Posterior cingulate gyrus (tissue), 11 donors: ENCODE results near the gene B4GALT4.
"Not testable (repeated sequence)": the region's sequence is repeated elsewhere in the genome, so short reads cannot be mapped to it uniquely, and the experiment has no call there.

Experiments used
- DNase-seq, 10 donors: peaks; one replicate each; pipeline versions ENCODE4 v3.0.0 to v3.0.0-alpha.2; 2020 to 2021; ENCODE audit warnings: mixed read lengths in 3 of 10
- intact Hi-C: fragments of 100-400 bp; cut with DNase I; formaldehyde crosslinking; loops from one replicate; pipeline ENCODE4 v1.15.1; 2023

The B4GALT4 gene

GRCh38 chr3:119206611-119207511, 33.8 kb downstream of the B4GALT4 start:
- intact Hi-C loops: no loop called here
- no peak for DNase-seq

GRCh38 chr3:119205685-119206084, 35.0 kb downstream of the B4GALT4 start:
- intact Hi-C loops: no loop called here
- no peak for DNase-seq

DNA sequence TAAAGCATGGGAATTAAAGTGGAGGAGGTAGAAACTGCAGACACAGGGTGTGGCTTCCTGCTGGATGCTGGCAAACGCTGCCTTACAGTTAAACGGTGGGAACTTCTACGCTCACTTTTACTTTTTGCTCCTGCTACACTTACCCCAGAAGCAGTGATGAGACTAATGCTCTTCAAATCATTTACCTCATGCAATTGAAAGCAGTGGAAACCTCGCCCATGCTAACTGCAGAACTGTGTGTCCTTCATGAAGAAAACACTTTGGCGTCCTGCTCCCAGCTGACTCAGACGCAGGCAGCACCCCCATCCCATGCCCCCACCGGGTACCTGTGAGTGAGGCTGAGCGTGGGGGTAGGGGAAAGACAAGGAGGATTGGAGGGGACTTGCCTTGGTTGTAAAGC, 35.5 kb downstream of the B4GALT4 start:
- intact Hi-C loops: no loop called here
- peak in 1 of 10 donors; percentile 42 for DNase-seq

DNA sequence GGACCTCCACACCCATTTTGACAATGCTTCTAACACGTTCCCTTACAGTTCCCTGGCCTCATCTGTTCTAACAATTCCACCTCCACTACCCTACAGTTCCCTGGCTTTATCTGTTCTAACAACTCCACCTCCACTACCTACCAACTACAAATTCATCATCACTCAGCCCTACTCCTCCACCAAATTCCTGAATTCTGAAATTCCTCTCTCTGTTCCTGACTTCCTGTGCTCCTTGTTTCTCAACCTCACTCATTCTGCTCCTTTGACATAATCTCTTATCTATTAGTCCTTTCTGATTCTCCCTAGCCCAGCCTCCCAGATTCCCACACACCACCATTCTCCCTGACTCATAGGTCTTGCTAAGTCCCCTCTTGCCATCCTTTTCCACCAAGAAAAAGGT, 44.8 kb downstream of the B4GALT4 start:
- DNase-seq: no peak
- intact Hi-C loops: no loop called here

DNA sequence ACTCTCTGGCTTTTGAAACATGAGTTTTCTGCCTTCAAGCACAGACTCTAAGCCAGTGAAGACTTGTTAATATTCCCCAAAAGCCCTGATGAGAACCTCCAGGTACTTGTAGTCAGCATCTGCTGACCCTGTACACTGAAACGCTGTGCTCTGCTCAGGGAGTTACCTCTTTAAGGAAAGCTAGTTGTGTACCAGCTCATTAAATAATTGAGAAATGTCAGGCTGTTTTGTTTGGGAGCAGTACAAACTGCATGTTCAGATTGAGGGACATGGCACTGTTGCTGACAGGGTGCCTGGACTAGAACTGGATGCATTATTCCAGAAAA, 45.6 kb downstream of the B4GALT4 start:
- DNase-seq: no peak
- intact Hi-C loops: no loop called here

DNA sequence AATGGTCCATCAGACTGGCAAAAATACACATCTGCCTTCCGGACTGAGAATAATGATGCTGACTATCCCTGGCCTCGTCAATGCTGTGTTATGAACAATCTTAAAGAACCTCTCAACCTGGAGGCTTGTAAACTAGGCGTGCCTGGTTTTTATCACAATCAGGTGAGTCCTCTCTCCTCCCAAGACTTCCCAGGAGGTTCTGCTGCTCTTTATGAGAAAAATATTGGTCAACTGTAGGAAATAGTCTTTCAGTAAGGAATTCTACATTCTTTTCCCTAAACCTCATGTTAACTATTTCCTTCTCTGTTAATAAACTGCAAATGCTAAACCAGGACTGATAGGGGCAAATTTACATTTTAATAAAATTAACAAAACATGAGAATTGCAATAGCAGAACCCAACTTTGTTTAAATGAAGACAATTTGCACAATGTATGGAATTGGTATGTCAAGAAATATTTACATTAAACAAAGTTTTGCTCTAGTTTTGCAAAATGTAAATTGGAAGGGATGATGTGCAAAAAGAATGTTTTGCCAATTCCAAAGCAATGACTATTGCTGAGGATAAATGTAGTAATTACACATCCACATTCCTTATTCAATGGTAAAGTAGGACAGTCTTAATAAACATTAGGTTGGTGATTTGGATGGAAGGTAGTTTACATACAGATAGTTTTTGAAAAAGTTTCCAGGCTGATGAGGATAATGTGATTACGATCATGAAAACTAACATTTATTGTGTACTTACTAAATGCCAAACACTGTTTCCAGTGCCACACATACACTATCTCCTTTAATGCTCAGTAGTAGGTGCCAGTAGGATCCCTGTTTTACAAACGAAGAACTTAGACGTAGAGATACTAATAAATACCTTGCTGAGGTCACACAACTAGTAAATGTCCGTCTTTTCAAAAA, 46.2 kb downstream of the B4GALT4 start:
- intact Hi-C loops: no loop called here
- DNase-seq: no peak

- intact Hi-C loops: no loop called here
- no peak for DNase-seq
Observed at GRCh38 chr3:119191800-119192199, 48.9 kb downstream of the B4GALT4 start.

- intact Hi-C loops: no loop called here
- no peak for DNase-seq
Observed at GRCh38 chr3:119187266-119187665, 53.4 kb downstream of the B4GALT4 start.

- intact Hi-C loops: no loop called here
- DNase-seq: no peak
Observed at GRCh38 chr3:119184796-119185570, 55.7 kb downstream of the B4GALT4 start.

GRCh38 chr3:119184111-119184510, 56.6 kb downstream of the B4GALT4 start:
- no peak for DNase-seq
- intact Hi-C loops: no loop called here

DNA sequence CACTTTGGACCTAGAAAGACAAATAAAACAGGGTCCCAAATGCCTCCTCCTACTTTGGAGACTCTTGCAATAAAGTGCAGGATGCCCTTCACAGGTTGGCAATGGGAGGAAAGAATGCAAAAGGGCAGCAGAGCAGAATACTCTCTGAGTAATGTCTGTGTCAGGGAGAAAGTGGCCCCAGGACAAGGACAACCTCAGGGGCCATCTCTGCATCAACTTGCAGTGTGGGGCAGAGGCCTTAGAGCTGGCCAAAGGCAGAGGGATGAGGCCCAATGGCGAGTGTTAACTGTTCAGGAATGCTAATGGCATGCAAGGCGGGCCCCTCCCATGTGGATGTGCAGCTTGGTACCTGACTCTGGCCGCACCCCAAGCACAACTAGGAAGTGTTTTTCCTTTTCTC, 58.9 kb downstream of the B4GALT4 start:
- no peak for DNase-seq

GRCh38 chr3:119177321-119177720, 63.4 kb downstream of the B4GALT4 start:
- intact Hi-C loops: no loop called here
- DNase-seq: no peak

More for the DNA sequence above, 58.9 kb downstream of the B4GALT4 start:
- intact Hi-C loops: no loop called here

DNA sequence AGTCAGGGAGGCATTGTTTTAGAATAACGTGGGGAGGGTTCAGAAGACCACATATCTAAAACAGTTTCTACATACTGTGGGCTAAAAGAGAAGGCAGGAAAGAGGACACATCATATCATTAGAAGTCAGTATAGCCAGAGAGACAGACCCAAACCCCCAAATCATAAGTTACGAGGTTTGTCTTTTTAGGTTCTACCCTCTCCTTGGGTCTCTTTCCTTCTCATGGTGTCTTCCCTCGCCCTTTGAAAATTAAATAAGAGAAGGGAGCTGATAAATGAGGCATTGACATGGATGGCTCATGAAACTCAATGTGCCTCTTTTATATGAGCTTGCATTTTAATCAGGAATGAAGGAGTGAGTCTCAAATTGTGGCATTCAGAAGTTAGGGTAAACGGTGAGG, 63.9 kb downstream of the B4GALT4 start:
- DNase-seq: no peak
- intact Hi-C loops: no loop called here

DNA sequence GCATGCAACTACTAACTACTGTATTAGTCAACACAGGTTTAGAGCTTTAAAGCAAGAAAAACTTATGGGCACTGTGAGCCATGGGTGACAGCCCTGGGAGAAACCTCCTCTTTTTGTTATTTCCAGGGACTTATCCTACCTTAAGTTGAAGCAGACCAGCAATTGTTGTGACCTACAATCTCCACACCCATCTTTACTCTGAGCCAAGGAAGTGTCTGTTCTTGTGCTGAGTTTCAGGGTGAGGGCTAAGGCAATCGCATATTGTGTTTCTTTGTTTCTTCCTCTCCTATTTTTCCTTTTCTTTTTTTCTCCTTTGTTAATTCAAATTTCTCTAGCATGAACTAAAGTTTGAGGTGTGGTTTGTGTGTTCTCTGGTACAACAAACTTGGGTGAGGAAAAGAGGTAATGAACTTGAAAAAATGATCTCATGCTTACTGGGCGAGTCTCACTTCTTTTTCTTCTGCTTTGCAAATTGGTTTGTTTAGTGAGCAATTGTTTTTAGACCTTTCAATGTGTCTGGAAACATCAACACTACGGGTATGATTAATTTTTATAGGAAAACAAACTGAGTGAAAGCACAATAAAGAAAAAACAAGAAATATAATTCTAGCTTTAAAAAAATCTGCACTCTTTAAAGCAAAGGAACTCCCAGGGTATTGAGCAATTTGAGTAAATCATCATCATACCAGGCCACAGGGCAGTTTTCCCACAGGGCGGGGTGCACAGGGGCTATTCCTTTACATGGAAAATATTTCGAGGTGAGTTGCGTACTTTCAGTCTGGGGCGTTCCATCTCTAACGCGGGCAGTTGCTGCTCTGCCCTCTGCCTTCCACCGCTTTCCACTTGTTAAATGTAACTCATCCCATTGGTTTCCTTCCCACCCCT, 64.6 kb downstream of the B4GALT4 start:
- intact Hi-C loops: no loop called here
- DNase-seq: no peak

DNA sequence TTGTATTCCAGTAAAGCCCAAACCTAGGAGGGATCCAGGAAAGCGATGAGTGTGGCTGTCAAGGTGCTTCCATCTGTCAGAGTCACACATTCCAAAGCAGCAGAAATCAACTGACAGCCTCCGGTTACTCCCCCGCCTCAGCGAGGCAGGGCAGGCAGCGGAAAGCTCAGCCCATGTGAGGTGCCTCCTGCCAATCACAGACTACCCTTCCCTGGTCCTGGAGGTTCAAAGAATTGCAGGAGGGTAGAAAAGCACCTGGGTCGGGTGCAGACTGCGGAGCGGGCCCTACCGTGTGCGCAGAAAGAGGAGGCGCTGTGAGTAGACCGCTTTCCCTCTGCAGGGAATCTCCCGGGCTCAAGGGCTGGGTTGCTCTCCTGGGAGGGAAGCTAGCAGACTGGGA, 67.4 kb downstream of the B4GALT4 start, which contains the start of gene UPK1B:
UPK1B (plus strand) TSS at position 274 of the 400 bp plus-strand sequence. CDS start 13,144 bp downstream, outside the sequence.
- no peak for DNase-seq
- intact Hi-C loops: no loop called here

- no peak for DNase-seq
- intact Hi-C loops: no loop called here
Observed at GRCh38 chr3:119170821-119171220, 69.9 kb downstream of the B4GALT4 start.

- intact Hi-C loops, DNase-seq: not testable (repeated sequence)
Observed at GRCh38 chr3:119164745-119165144, 75.9 kb downstream of the B4GALT4 start.
